Neuronal stem cell (in vitro differentiated cells): Measurements from ENCODE around the gene ZNF579.
A peak's percentile ranks its signal among the peaks of the same experiment; 100 is the strongest.

Source experiments
- DNase-seq: peaks from one replicate; pipeline ENCODE4 v3.0.0-alpha.2; 2013; ENCODE audit warnings: low spot score
- H2AFZ ChIP-seq: one replicate; pipeline ENCODE4 v1.6.1; 2013; ENCODE audit warnings: mild to moderate bottlenecking, low read length, inconsistent platforms
- H2AK5ac ChIP-seq: 2 replicates; pipeline ENCODE4 v1.6.1; 2013; ENCODE audit warnings: low read depth, mild to moderate bottlenecking, inconsistent platforms, low read length, moderate library complexity, mixed read lengths
- H2BK120ac ChIP-seq: 2 replicates; pipeline ENCODE4 v1.6.1; 2013; ENCODE audit warnings: low read depth, mild to moderate bottlenecking, inconsistent platforms, low read length, moderate library complexity, mixed read lengths
- H2BK12ac ChIP-seq: one replicate; pipeline ENCODE4 v1.6.1; 2013; ENCODE audit warnings: low read length, inconsistent platforms
- H2BK15ac ChIP-seq: 2 replicates; pipeline ENCODE4 v1.6.1; 2013; ENCODE audit warnings: mild to moderate bottlenecking, low read length, inconsistent platforms, mixed read lengths
- H2BK5ac ChIP-seq: one replicate; pipeline ENCODE4 v1.6.1; 2013; ENCODE audit warnings: inconsistent platforms, mild to moderate bottlenecking, low read length, moderate library complexity
- H3K14ac ChIP-seq: one replicate; pipeline ENCODE4 v1.6.1; 2013; ENCODE audit warnings: low read length, inconsistent platforms
- H3K18ac ChIP-seq: 2 replicates; pipeline ENCODE4 v1.6.1; 2013; ENCODE audit warnings: low read length, inconsistent platforms
- H3K23ac ChIP-seq: 2 replicates; pipeline ENCODE4 v1.6.1; 2013; ENCODE audit warnings: low read depth, mild to moderate bottlenecking, mixed read lengths, low read length, inconsistent platforms; ENCODE audit not compliant: poor library complexity
- H3K27ac ChIP-seq: replicated peaks from 3 replicates; pipeline ENCODE4 v1.5.1; 2013; ENCODE audit warnings: low read length, inconsistent platforms
- H3K27me3 ChIP-seq, 3 experiments: 2 replicates each; pipeline ENCODE4 v1.6.1; 2013; ENCODE audit warnings: low read length in 3 of 3, mild to moderate bottlenecking in 2 of 3, inconsistent platforms in 1 of 3, low read depth in 1 of 3, mixed read lengths in 1 of 3, moderate library complexity in 1 of 3; ENCODE audit not compliant: control insufficient read depth in 3 of 3, insufficient read depth in 3 of 3
- H3K36me3 ChIP-seq, 2 donors: replicated peaks in 1 of 2; 2 replicates each; pipeline ENCODE4 v1.6.1; 2013; ENCODE audit warnings: low read length in 2 of 2; ENCODE audit not compliant: control insufficient read depth in 2 of 2, insufficient read depth in 2 of 2
- H3K4ac ChIP-seq: 2 replicates; pipeline ENCODE4 v1.6.1; 2013; ENCODE audit warnings: inconsistent platforms, mild to moderate bottlenecking, low read length, moderate library complexity
- H3K4me1 ChIP-seq, 2 donors: 1 replicate in 1 of 2; 2 replicates in 1 of 2; pipeline ENCODE4 v1.6.1; 2013; ENCODE audit warnings: low read length in 2 of 2, low read depth in 1 of 2; ENCODE audit not compliant: control insufficient read depth in 2 of 2, insufficient read depth in 1 of 2
- H3K4me2 ChIP-seq: one replicate; pipeline ENCODE4 v1.6.1; 2013; ENCODE audit warnings: mild to moderate bottlenecking, low read length, inconsistent platforms; ENCODE audit not compliant: insufficient read depth, poor library complexity, severe bottlenecking
- H3K4me3 ChIP-seq, 2 donors: 2 replicates each; pipeline ENCODE4 v1.5.1; 2013; ENCODE audit warnings: low read length in 2 of 2, mild to moderate bottlenecking in 2 of 2, inconsistent platforms in 1 of 2, moderate library complexity in 1 of 2
- H3K79me1 ChIP-seq: one replicate; pipeline ENCODE4 v1.6.1; 2013; ENCODE audit warnings: low read depth, mild to moderate bottlenecking, inconsistent platforms, low read length, moderate library complexity
- H3K9ac ChIP-seq: one replicate; pipeline ENCODE4 v1.6.1; 2013; ENCODE audit warnings: mild to moderate bottlenecking, low read depth, low read length, inconsistent platforms; ENCODE audit not compliant: poor library complexity
- H3K9me3 ChIP-seq, 2 donors: replicated peaks in 1 of 2; 2 replicates each; pipeline versions ENCODE3 to v1.6.1; 2013; ENCODE audit warnings: low read length in 2 of 2, mild to moderate bottlenecking in 2 of 2, inconsistent platforms in 1 of 2, low read depth in 1 of 2, mixed read lengths in 1 of 2, moderate library complexity in 1 of 2; ENCODE audit not compliant: control insufficient read depth in 2 of 2, insufficient read depth in 1 of 2
- H4K8ac ChIP-seq: one replicate; pipeline ENCODE4 v1.6.1; 2013; ENCODE audit warnings: low read depth, mild to moderate bottlenecking, inconsistent platforms, low read length, moderate library complexity
- H4K91ac ChIP-seq: one replicate; pipeline ENCODE4 v1.6.1; 2013; ENCODE audit warnings: low read length, low read depth, mild to moderate bottlenecking, inconsistent platforms; ENCODE audit not compliant: poor library complexity
- WGBS, 2 donors: extraction: QIAGEN DNeasy Blood & Tissue Kit; methylation state at CpG; one replicate each; pipeline ENCODE4 v1.1.7; 2013; ENCODE audit warnings: missing lambda C conversion rate in 2 of 2, mixed read lengths in 1 of 2; ENCODE audit not compliant: insufficient read length in 2 of 2, insufficient replicate concordance in 1 of 2; ENCODE audit errors: extremely low coverage in 2 of 2; 5-methylcytosine and 5-hydroxymethylcytosine counted together

ZNF579 gene

DNA sequence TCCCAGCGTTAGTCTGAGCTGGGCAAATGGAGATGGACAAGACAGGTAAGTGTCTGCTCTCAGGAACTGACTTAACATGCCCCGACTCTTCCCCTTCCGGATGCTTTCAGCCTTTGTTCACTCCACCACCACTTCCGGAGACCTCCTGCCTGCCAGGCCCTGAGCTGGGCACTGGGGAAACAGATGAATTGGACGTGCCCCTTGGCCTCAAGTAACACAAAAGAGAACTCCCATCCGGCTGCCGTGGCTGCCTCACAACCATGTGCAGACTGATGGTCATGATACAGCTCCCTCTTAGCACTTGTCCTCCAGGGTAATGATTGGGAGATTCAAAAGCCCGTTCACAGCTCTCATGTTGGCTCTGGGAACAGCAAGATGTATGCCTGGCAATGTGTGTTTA, 36.8 kb upstream of the ZNF579 start:
- H3K4me3 ChIP-seq, result no peak overlapping the region
- H3K36me3 ChIP-seq, result peaks cover 38 to 67% of the 10 kb centered on the region in 2 donors
- no peak overlapping the region for H2BK5ac ChIP-seq
- DNase-seq, result no peak
- H4K8ac ChIP-seq, result no peak overlapping the region
- no peak overlapping the region for H3K27ac ChIP-seq
- WGBS, 2 donors, result no CpG with 5 or more reads among the region's 8 CpGs
- no peak overlapping the region for H3K9ac ChIP-seq
- H2AK5ac ChIP-seq, result no peak overlapping the region
- H2AFZ ChIP-seq, result no peak overlapping the region
- H3K23ac ChIP-seq, result no peak overlapping the region
- H4K91ac ChIP-seq, result no peak overlapping the region
- no peak overlapping the region for H3K4ac ChIP-seq
- peaks cover 11% of the 10 kb centered on the region for H3K79me1 ChIP-seq
- H3K18ac ChIP-seq, result no peak overlapping the region
- no peak overlapping the region for H2BK15ac ChIP-seq
- no peaks in the 10 kb centered on the region for H3K4me1 ChIP-seq
- H3K9me3 ChIP-seq, result peaks cover 0 to 4% of the 10 kb centered on the region in 2 donors
- H3K4me2 ChIP-seq, result no peak overlapping the region
- H2BK120ac ChIP-seq, result no peak overlapping the region
- no peak overlapping the region for H2BK12ac ChIP-seq
- H3K14ac ChIP-seq, result no peak overlapping the region
- H3K27me3 ChIP-seq, result no peaks in the 10 kb centered on the region

- no peak overlapping the region for H3K4me2 ChIP-seq
- peaks cover 0 to 4% of the 10 kb centered on the region in 2 donors for H3K9me3 ChIP-seq
- H3K79me1 ChIP-seq, result peaks cover 13% of the 10 kb centered on the region
- no CpG with 5 or more reads among the region's 38 CpGs for WGBS, 2 donors
- H3K4ac ChIP-seq, result no peak overlapping the region
- H2BK15ac ChIP-seq, result no peak overlapping the region
- peaks cover 36 to 74% of the 10 kb centered on the region in 2 donors for H3K36me3 ChIP-seq
- H3K27ac ChIP-seq, result no peak overlapping the region
- peak overlapping the region; percentile 39 for H3K23ac ChIP-seq
- no peak overlapping the region for H4K91ac ChIP-seq
- H2BK5ac ChIP-seq, result no peak overlapping the region
- H4K8ac ChIP-seq, result no peak overlapping the region
- no peak overlapping the region for H2AFZ ChIP-seq
- peak overlapping the region; percentile 17 for H3K14ac ChIP-seq
- H3K27me3 ChIP-seq, result no peaks in the 10 kb centered on the region
- no peak overlapping the region for H2BK12ac ChIP-seq
- no peak for DNase-seq
- H3K9ac ChIP-seq, result no peak overlapping the region
- H2BK120ac ChIP-seq, result no peak overlapping the region
- H3K4me1 ChIP-seq, result no peaks in the 10 kb centered on the region
- H2AK5ac ChIP-seq, result no peak overlapping the region
- no peak overlapping the region for H3K4me3 ChIP-seq
- H3K18ac ChIP-seq, result no peak overlapping the region
Measured at GRCh38 chr19:55616395-55616875, 35.8 kb upstream of the ZNF579 start.

GRCh38 chr19:55615543-55616394, 35.1 kb upstream of the ZNF579 start:
- H3K4ac ChIP-seq, result no peak overlapping the region
- H3K4me3 ChIP-seq, result no peak overlapping the region
- no peak overlapping the region for H2AFZ ChIP-seq
- H3K23ac ChIP-seq, result peak overlapping the region; percentile 25
- H4K8ac ChIP-seq, result no peak overlapping the region
- peaks cover 0 to 4% of the 10 kb centered on the region in 2 donors for H3K9me3 ChIP-seq
- no peak overlapping the region for H2BK120ac ChIP-seq
- H3K4me1 ChIP-seq, result no peaks in the 10 kb centered on the region
- H3K27ac ChIP-seq, result no peak overlapping the region
- no CpG with 5 or more reads among the region's 88 CpGs for WGBS, 2 donors
- no peak for DNase-seq
- no peak overlapping the region for H2AK5ac ChIP-seq
- no peak overlapping the region for H2BK15ac ChIP-seq
- H2BK5ac ChIP-seq, result no peak overlapping the region
- no peak overlapping the region for H3K4me2 ChIP-seq
- no peak overlapping the region for H3K9ac ChIP-seq
- peaks cover 13% of the 10 kb centered on the region for H3K79me1 ChIP-seq
- H3K27me3 ChIP-seq, result no peaks in the 10 kb centered on the region
- no peak overlapping the region for H3K14ac ChIP-seq
- H3K36me3 ChIP-seq, result peaks cover 31 to 74% of the 10 kb centered on the region in 2 donors
- H2BK12ac ChIP-seq, result no peak overlapping the region
- H3K18ac ChIP-seq, result no peak overlapping the region
- no peak overlapping the region for H4K91ac ChIP-seq

GRCh38 chr19:55614711-55615542, 34.3 kb upstream of the ZNF579 start:
- Histone ChIP-seq H2BK120ac (no peak overlapping the region), H3K79me1 (peaks cover 14% of the 10 kb centered on the region), H2AFZ (no peak overlapping the region), H3K4ac (no peak overlapping the region), H2AK5ac (no peak overlapping the region), H3K27me3 (no peaks in the 10 kb centered on the region), H4K8ac (no peak overlapping the region), H3K14ac (no peak overlapping the region), H3K4me3 (no peak overlapping the region), H2BK12ac (no peak overlapping the region), H3K18ac (no peak overlapping the region), H3K23ac (no peak overlapping the region), H3K4me2 (no peak overlapping the region), H3K27ac (no peak overlapping the region), H3K4me1 (no peaks in the 10 kb centered on the region), H3K36me3 (peaks cover 28 to 74% of the 10 kb centered on the region in 2 donors), H2BK5ac (peak overlapping the region; percentile 50), H3K9me3 (peaks cover 0 to 4% of the 10 kb centered on the region in 2 donors), H2BK15ac (no peak overlapping the region), H4K91ac (no peak overlapping the region), H3K9ac (no peak overlapping the region)
- no peak for DNase-seq
- no CpG with 5 or more reads among the region's 98 CpGs for WGBS, 2 donors
